ENCODE results near the gene PTPRD.

PTPRD gene

GRCh38 chr9:8806150-8806549 is 1806.7 kb downstream of the PTPRD start:
- TF ChIP-seq FOXP2 (optimal IDR thresholded peaks at IDR 0.05; ENCODE audit: borderline replicate concordance, extremely low read depth, extremely low read length, insufficient read depth): no peak
- TF ChIP-seq POLR2AphosphoS5 (IDR thresholded peaks at IDR 0.05; ENCODE audit: low read depth, low read length): no peak
- no peak for TF ChIP-seq REST (IDR thresholded peaks at IDR 0.05; ENCODE audit: insufficient read depth in 1 of 2, low read depth in 2 of 2, low read length in 2 of 2)
- TF ChIP-seq SIN3A (IDR thresholded peaks at IDR 0.05; ENCODE audit: borderline replicate concordance, insufficient read depth, low read length): no peak
- TF ChIP-seq TAF1 (IDR thresholded peaks at IDR 0.05; ENCODE audit: borderline replicate concordance, insufficient read depth, low read length): no peak

GRCh38 chr9:8804613-8805012 is 1808.2 kb downstream of the PTPRD start:
- TF ChIP-seq POLR2AphosphoS5 (IDR thresholded peaks at IDR 0.05; ENCODE audit: low read depth, low read length) (no peak), TAF1 (IDR thresholded peaks at IDR 0.05; ENCODE audit: borderline replicate concordance, insufficient read depth, low read length) (no peak), FOXP2 (optimal IDR thresholded peaks at IDR 0.05; ENCODE audit: borderline replicate concordance, extremely low read depth, extremely low read length, insufficient read depth) (no peak), REST (IDR thresholded peaks at IDR 0.05; ENCODE audit: insufficient read depth in 1 of 2, low read depth in 2 of 2, low read length in 2 of 2) (no peak), SIN3A (IDR thresholded peaks at IDR 0.05; ENCODE audit: borderline replicate concordance, insufficient read depth, low read length) (no peak)

- no peak for TF ChIP-seq FOXP2 (optimal IDR thresholded peaks at IDR 0.05; ENCODE audit: borderline replicate concordance, extremely low read depth, extremely low read length, insufficient read depth)
- TF ChIP-seq POLR2AphosphoS5 (IDR thresholded peaks at IDR 0.05; ENCODE audit: low read depth, low read length): no peak
- TF ChIP-seq TAF1 (IDR thresholded peaks at IDR 0.05; ENCODE audit: borderline replicate concordance, insufficient read depth, low read length): no peak
- no peak for TF ChIP-seq SIN3A (IDR thresholded peaks at IDR 0.05; ENCODE audit: borderline replicate concordance, insufficient read depth, low read length)
- no peak for TF ChIP-seq REST (IDR thresholded peaks at IDR 0.05; ENCODE audit: insufficient read depth in 1 of 2, low read depth in 2 of 2, low read length in 2 of 2)
Observed at GRCh38 chr9:8802242-8802641, 1810.6 kb downstream of the PTPRD start.

- TF ChIP-seq POLR2AphosphoS5 (IDR thresholded peaks at IDR 0.05; ENCODE audit: low read depth, low read length): no peak
- TF ChIP-seq TAF1 (IDR thresholded peaks at IDR 0.05; ENCODE audit: borderline replicate concordance, insufficient read depth, low read length): no peak
- no peak for TF ChIP-seq SIN3A (IDR thresholded peaks at IDR 0.05; ENCODE audit: borderline replicate concordance, insufficient read depth, low read length)
- TF ChIP-seq REST (IDR thresholded peaks at IDR 0.05; ENCODE audit: insufficient read depth in 1 of 2, low read depth in 2 of 2, low read length in 2 of 2): no peak
- TF ChIP-seq FOXP2 (optimal IDR thresholded peaks at IDR 0.05; ENCODE audit: borderline replicate concordance, extremely low read depth, extremely low read length, insufficient read depth): no peak
Observed at GRCh38 chr9:8800196-8800595, 1812.6 kb downstream of the PTPRD start.

GRCh38 chr9:8799615-8800014 is 1813.2 kb downstream of the PTPRD start:
- TF ChIP-seq REST (IDR thresholded peaks at IDR 0.05; ENCODE audit: insufficient read depth in 1 of 2, low read depth in 2 of 2, low read length in 2 of 2): no peak
- TF ChIP-seq FOXP2 (optimal IDR thresholded peaks at IDR 0.05; ENCODE audit: borderline replicate concordance, extremely low read depth, extremely low read length, insufficient read depth): no peak
- TF ChIP-seq TAF1 (IDR thresholded peaks at IDR 0.05; ENCODE audit: borderline replicate concordance, insufficient read depth, low read length): no peak
- TF ChIP-seq SIN3A (IDR thresholded peaks at IDR 0.05; ENCODE audit: borderline replicate concordance, insufficient read depth, low read length): no peak
- TF ChIP-seq POLR2AphosphoS5 (IDR thresholded peaks at IDR 0.05; ENCODE audit: low read depth, low read length): no peak

Measured in PFSK-1 (cell line).